GM12878 (cell line): ENCODE results near the gene GJC1. TPM values are rescaled to one million over a fixed set of nuclear protein-coding genes. Genes with fewer than 3 reads are reported as not detected.

Experiments used
- ATAC-seq: fragments of 200-7000 bp; cut with Tn5 transposase; 3 replicates; pipeline ENCODE4 v1.9.1; 2020; ENCODE audit warnings: mild to moderate bottlenecking, moderate library complexity
- BruUV-seq: library from RNA; stranded (reverse); fragments of 400-500 nt; replicated peaks from 2 replicates; lab custom pipeline; 2021; lab: Mats Ljungman, UMichigan
- CTCF ChIA-PET: fragments of 300-600 bp; sonication (Branson Sonifier 250); formaldehyde crosslinking; extraction: SDS; loops from one replicate; lab custom pipeline; 2021; ENCODE audit warnings: inconsistent platforms; lab: Yijun Ruan, JAX
- POLR2A ChIA-PET: fragments of 350-600 bp; formaldehyde crosslinking; extraction: SDS; loops from one replicate; lab custom pipeline; 2021; ENCODE audit warnings: inconsistent platforms; lab: Charles Lee
- RAD21 ChIA-PET: fragments of 300-600 bp; sonication (Branson Sonifier 250); formaldehyde crosslinking; loops from one replicate; lab custom pipeline; 2023; ENCODE audit warnings: antibody characterized with exemption; ENCODE audit not compliant: unreplicated experiment; lab: Charles Lee
- SMC1A ChIA-PET: fragments of 300-600 bp; sonication (Branson Sonifier 250); formaldehyde crosslinking; loops from one replicate; lab custom pipeline; 2023; ENCODE audit not compliant: unreplicated experiment, uncharacterized antibody; lab: Charles Lee
- DNase-seq: peaks from one replicate; pipeline ENCODE4 v3.0.0-alpha.2; 2011; ENCODE audit warnings: low read depth, low spot score
- FAIRE-seq: peaks from 3 replicates; lab custom pipeline; 2011; peaks lifted over from hg19 to GRCh38; lab: Jason Lieb, UNC
- H2AFZ ChIP-seq: 2 replicates; pipeline ENCODE4 v1.6.0; 2011; ENCODE audit warnings: low read depth, low read length, control low read depth; ENCODE audit not compliant: control insufficient read depth
- H3K27ac ChIP-seq: 2 replicates; pipeline ENCODE4 v1.5.1; 2011; ENCODE audit warnings: control low read depth; ENCODE audit not compliant: control insufficient read depth, insufficient read depth
- H3K27me3 ChIP-seq, 2 experiments: replicated peaks in 1 of 2; 2 replicates each; pipeline versions ENCODE4 v1.6.0 to v1.6.1; 2011; ENCODE audit warnings: low read length in 1 of 2; ENCODE audit not compliant: control insufficient read depth in 2 of 2, insufficient read depth in 2 of 2
- H3K36me3 ChIP-seq, 2 experiments: 2 replicates each; pipeline ENCODE4 v1.5.1; 2011; ENCODE audit warnings: low read length in 1 of 2; ENCODE audit not compliant: control insufficient read depth in 2 of 2, insufficient read depth in 2 of 2
- H3K4me1 ChIP-seq: 2 replicates; pipeline ENCODE4 v1.6.1; 2011; ENCODE audit warnings: mild to moderate bottlenecking, low read length, moderate library complexity, mixed read lengths; ENCODE audit not compliant: control insufficient read depth, insufficient read depth
- H3K4me2 ChIP-seq: 2 replicates; pipeline ENCODE4 v1.6.0; 2011; ENCODE audit warnings: control low read depth; ENCODE audit not compliant: control insufficient read depth, insufficient read depth
- H3K4me3 ChIP-seq: fragments of 200-600 bp; sonication (generic); 2 replicates; pipeline ENCODE4 v1.5.1; 2016
- H3K79me2 ChIP-seq: 2 replicates; pipeline ENCODE4 v1.6.0; 2011; ENCODE audit warnings: low read length; ENCODE audit not compliant: control insufficient read depth, insufficient read depth
- H3K9ac ChIP-seq: 2 replicates; pipeline ENCODE4 v1.8.0; 2011; ENCODE audit warnings: low read length, control low read depth, mixed read lengths; ENCODE audit not compliant: control insufficient read depth, insufficient read depth
- H3K9me3 ChIP-seq: replicated peaks from 3 replicates; pipeline ENCODE4 v1.5.1; 2011; ENCODE audit warnings: mild to moderate bottlenecking, low read length; ENCODE audit not compliant: control insufficient read depth, insufficient read depth
- H4K20me1 ChIP-seq: 2 replicates; pipeline ENCODE4 v1.6.0; 2011; ENCODE audit not compliant: control insufficient read depth, insufficient read depth
- BACH1 ChIP-seq: fragments of 450-650 bp; IDR thresholded peaks from 2 replicates; pipeline ENCODE4 v1.6.1; 2017; ENCODE audit warnings: mild to moderate bottlenecking, borderline replicate concordance
- NFYB ChIP-seq: IDR thresholded peaks from 2 replicates; pipeline ENCODE4 v1.6.1; 2011; ENCODE audit warnings: low read depth, mild to moderate bottlenecking, low read length, improper control_type of control experiment, moderate library complexity; ENCODE audit not compliant: insufficient read depth
- RELA ChIP-seq: fragments of 450-650 bp; IDR thresholded peaks from 2 replicates; pipeline ENCODE4 v1.8.0; 2014; ENCODE audit warnings: borderline replicate concordance; ENCODE audit not compliant: partially characterized antibody
- RFX5 ChIP-seq: IDR thresholded peaks from 2 replicates; pipeline ENCODE4 v1.6.1; 2011; ENCODE audit warnings: low read depth, low read length, improper control_type of control experiment
- RUNX3 ChIP-seq: IDR thresholded peaks from 2 replicates; pipeline ENCODE4 v1.6.1; 2012; ENCODE audit warnings: low read length, inconsistent platforms
- SRF ChIP-seq, 2 experiments: IDR thresholded peaks; 2 replicates each; pipeline ENCODE4 v1.6.1; 2011; ENCODE audit warnings: low read depth in 2 of 2, low read length in 2 of 2, mild to moderate bottlenecking in 1 of 2, moderate library complexity in 1 of 2
- WGBS: methylation state at CpG from one replicate; pipeline ENCODE4 v1.1.6; 2016; ENCODE audit warnings: low lambda C conversion rate; ENCODE audit not compliant: insufficient replicate concordance, insufficient coverage; ENCODE audit errors: missing lambda C conversion rate; 5-methylcytosine and 5-hydroxymethylcytosine counted together
- in situ Hi-C: fragments of 300-500 bp; cut with MboI; formaldehyde crosslinking; loops from 9 replicates; pipeline ENCODE4 v1.14.3; 2018; ENCODE audit warnings: mixed read lengths
- intact Hi-C: fragments of 100-400 bp; cut with micrococcal nuclease; formaldehyde crosslinking; loops from one replicate; pipeline ENCODE4 v1.14.2; 2022; ENCODE audit not compliant: unreplicated experiment
- polyA plus RNA-seq, 11 experiments: library from polyadenylated mRNA; depleted of rRNA in 4 of 11; unstranded in 6 of 11; stranded (reverse) in 5 of 11; fragments of >200 nt; fragmentation: Nextera tagmentation in 4 of 11; fragmentation: Illumina TruSeq in 1 of 11; extraction: Ambion mirVana in 4 of 11; extraction: Trizol in 1 of 11; gene quantifications; 1 replicate in 1 of 11; 2 replicates in 10 of 11; pipeline versions ENCODE4 v1.2.1 to v1.2.3, GENCODE V29; 2011 to 2016; ENCODE audit warnings: inconsistent platforms in 2 of 11, missing spikeins in 2 of 11, low read depth in 1 of 11
- total RNA-seq, 4 experiments: library from RNA; depleted of rRNA in 3 of 4; stranded (reverse); fragments of >200 nt in 3 of 4; fragmentation: Illumina TruSeq in 1 of 4; extraction: Trizol in 1 of 4; gene quantifications; 2 replicates each; pipeline versions ENCODE4 v1.2.1 to v1.2.3, GENCODE V29; 2013 to 2021
- TF ChIP-seq, protein P1 (sequence below): fragments of 450-650 bp; formaldehyde crosslinking; IDR thresholded peaks from 2 replicates; pipeline ENCODE4 v1.4.0; 2022; ENCODE audit warnings: mild to moderate bottlenecking, moderate library complexity
- TF ChIP-seq, protein P2 (sequence below): fragments of 450-650 bp; formaldehyde crosslinking; IDR thresholded peaks from 2 replicates; pipeline ENCODE4 v1.4.0; 2020; ENCODE audit warnings: mild to moderate bottlenecking, moderate library complexity
- TF ChIP-seq, protein P3 (sequence below): fragments of 450-650 bp; IDR thresholded peaks from 2 replicates; pipeline ENCODE4 v1.6.1; 2017; ENCODE audit warnings: low read depth, mild to moderate bottlenecking, moderate library complexity

The GJC1 gene
- total and polyA plus RNA-seq, 10 of the 15 experiments (the other 5 are each of a cell fraction or from before 2014, with no cell fraction given): 0.37 to 3.4 (median 0.90) TPM

DNA sequence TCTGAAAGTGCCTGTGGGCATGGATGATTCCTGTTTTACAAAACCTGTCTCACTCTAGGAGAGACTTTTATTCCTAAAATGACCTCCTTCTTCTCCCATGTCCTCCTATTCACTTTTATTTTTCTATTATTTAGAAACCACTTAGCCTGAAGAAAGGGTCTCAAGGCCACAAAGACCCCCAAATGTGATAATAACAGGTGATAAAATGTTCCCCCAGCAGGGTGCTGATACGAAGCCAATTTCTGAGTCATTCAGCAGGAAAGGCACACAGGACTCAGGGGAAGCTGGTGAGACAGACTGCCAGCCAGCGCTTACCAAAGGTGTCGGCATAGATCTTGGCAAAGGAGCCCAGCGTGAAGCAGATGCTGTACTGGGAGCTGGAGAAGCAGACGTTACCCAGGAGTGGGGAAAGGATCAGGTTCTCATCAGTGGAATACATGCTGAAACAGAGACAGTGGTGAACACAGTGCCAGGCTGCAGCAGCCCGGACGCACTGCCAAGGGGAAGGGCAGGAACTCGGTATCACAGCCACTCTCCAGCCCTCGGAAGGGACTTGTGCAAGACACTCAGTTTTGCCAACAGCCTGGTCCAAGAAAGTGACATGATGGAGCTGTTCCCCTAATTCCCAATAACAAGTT lies 42.2 kb upstream of the GJC1 start:
- Histone ChIP-seq H3K4me2 (no peak overlapping the region), H3K9ac (no peak overlapping the region), H2AFZ (no peak overlapping the region), H3K4me1 (no peaks in the 10 kb centered on the region), H4K20me1 (no peaks in the 10 kb centered on the region), H3K27me3 (no peaks in the 10 kb centered on the region), H3K79me2 (no peaks in the 10 kb centered on the region), H3K36me3 (peaks cover 22 to 55% of the 10 kb centered on the region in 2 experiments), H3K27ac (no peak overlapping the region), H3K9me3 (no peaks in the 10 kb centered on the region), H3K4me3 (no peak overlapping the region)
- DNase-seq (no peak), FAIRE-seq (no peak), ATAC-seq (no peak)
- ChIA-PET POLR2A (no interaction called here), CTCF (interaction anchor here (0.9 kb wide), 1 partner anchor 16 kb away, joined by 3 read pairs; no protein-coding TSS in a partner anchor), SMC1A (no interaction called here), RAD21 (no interaction called here)
- intact Hi-C loops (no loop called here), in situ Hi-C loops (loop anchor here (25.0 kb wide), 1 partner anchor 1660 kb away; the partner anchor contains the start of gene TMEM106A)
- 96% methylated on average over 9 of the region's 9 CpGs for WGBS
- BruUV-seq: no TSS peak
- TF ChIP-seq RUNX3 (no peak), NFYB (no peak), RELA (no peak), RFX5 (no peak), SRF (IDR thresholded peaks at IDR 0.05; ENCODE audit: low read depth in 2 of 2, low read length in 2 of 2) (no peak), BACH1 (no peak)
- TF ChIP-seq, protein P1, sequence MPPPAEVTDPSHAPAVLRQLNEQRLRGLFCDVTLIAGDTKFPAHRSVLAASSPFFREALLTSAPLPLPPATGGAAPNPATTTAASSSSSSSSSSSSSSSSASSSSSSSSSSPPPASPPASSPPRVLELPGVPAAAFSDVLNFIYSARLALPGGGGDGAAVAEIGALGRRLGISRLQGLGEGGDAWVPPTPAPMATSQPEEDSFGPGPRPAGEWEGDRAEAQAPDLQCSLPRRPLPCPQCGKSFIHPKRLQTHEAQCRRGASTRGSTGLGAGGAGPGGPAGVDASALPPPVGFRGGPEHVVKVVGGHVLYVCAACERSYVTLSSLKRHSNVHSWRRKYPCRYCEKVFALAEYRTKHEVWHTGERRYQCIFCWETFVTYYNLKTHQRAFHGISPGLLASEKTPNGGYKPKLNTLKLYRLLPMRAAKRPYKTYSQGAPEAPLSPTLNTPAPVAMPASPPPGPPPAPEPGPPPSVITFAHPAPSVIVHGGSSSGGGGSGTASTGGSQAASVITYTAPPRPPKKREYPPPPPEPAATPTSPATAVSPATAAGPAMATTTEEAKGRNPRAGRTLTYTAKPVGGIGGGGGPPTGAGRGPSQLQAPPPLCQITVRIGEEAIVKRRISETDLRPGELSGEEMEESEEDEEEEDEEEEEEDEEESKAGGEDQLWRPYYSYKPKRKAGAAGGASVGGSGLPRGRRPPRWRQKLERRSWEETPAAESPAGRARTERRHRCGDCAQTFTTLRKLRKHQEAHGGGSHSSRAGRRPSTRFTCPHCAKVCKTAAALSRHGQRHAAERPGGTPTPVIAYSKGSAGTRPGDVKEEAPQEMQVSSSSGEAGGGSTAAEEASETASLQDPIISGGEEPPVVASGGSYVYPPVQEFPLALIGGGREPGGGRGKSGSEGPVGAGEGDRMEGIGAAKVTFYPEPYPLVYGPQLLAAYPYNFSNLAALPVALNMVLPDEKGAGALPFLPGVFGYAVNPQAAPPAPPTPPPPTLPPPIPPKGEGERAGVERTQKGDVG (CRISPR knock-in tag): no peak
- TF ChIP-seq, protein P2, sequence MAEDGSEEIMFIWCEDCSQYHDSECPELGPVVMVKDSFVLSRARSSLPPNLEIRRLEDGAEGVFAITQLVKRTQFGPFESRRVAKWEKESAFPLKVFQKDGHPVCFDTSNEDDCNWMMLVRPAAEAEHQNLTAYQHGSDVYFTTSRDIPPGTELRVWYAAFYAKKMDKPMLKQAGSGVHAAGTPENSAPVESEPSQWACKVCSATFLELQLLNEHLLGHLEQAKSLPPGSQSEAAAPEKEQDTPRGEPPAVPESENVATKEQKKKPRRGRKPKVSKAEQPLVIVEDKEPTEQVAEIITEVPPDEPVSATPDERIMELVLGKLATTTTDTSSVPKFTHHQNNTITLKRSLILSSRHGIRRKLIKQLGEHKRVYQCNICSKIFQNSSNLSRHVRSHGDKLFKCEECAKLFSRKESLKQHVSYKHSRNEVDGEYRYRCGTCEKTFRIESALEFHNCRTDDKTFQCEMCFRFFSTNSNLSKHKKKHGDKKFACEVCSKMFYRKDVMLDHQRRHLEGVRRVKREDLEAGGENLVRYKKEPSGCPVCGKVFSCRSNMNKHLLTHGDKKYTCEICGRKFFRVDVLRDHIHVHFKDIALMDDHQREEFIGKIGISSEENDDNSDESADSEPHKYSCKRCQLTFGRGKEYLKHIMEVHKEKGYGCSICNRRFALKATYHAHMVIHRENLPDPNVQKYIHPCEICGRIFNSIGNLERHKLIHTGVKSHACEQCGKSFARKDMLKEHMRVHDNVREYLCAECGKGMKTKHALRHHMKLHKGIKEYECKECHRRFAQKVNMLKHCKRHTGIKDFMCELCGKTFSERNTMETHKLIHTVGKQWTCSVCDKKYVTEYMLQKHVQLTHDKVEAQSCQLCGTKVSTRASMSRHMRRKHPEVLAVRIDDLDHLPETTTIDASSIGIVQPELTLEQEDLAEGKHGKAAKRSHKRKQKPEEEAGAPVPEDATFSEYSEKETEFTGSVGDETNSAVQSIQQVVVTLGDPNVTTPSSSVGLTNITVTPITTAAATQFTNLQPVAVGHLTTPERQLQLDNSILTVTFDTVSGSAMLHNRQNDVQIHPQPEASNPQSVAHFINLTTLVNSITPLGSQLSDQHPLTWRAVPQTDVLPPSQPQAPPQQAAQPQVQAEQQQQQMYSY (CRISPR knock-in tag): no peak
- TF ChIP-seq, protein P3, sequence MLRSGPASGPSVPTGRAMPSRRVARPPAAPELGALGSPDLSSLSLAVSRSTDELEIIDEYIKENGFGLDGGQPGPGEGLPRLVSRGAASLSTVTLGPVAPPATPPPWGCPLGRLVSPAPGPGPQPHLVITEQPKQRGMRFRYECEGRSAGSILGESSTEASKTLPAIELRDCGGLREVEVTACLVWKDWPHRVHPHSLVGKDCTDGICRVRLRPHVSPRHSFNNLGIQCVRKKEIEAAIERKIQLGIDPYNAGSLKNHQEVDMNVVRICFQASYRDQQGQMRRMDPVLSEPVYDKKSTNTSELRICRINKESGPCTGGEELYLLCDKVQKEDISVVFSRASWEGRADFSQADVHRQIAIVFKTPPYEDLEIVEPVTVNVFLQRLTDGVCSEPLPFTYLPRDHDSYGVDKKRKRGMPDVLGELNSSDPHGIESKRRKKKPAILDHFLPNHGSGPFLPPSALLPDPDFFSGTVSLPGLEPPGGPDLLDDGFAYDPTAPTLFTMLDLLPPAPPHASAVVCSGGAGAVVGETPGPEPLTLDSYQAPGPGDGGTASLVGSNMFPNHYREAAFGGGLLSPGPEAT: no peak
